CD4-positive, alpha-beta T cell (primary cell): ENCODE data around the gene SOST. TPM values are rescaled to one million over a fixed set of nuclear protein-coding genes. Genes with fewer than 3 reads are reported as not detected.
A peak's percentile ranks its signal among the peaks of the same experiment; 100 is the strongest.

Experiments
- ATAC-seq: fragments of 200-7000 bp; cut with Tn5 transposase; one replicate; pipeline ENCODE4 v1.10.0; 2022; ENCODE audit warnings: mild to moderate bottlenecking; ENCODE audit not compliant: poor library complexity
- CTCF ChIA-PET: fragments of 350-600 bp; sonication (Branson Sonifier 250); formaldehyde crosslinking; loops from one replicate; lab custom pipeline; 2021; ENCODE audit warnings: antibody characterized with exemption, inconsistent platforms; lab: Charles Lee
- POLR2A ChIA-PET: fragments of 350-600 bp; sonication (Branson Sonifier 250); formaldehyde crosslinking; loops from one replicate; lab custom pipeline; 2021; ENCODE audit warnings: antibody characterized with exemption, inconsistent platforms; lab: Charles Lee
- DNase-seq, 14 experiments: peaks; one replicate each; pipeline ENCODE4 v3.0.0-alpha.2; 2013 to 2020; ENCODE audit warnings: mixed read lengths in 2 of 14
- H3K27ac ChIP-seq, 2 donors: one replicate each; pipeline versions ENCODE4 v1.5.1 to v1.7.0; 2013; ENCODE audit warnings: low read length in 2 of 2, low read depth in 1 of 2, mild to moderate bottlenecking in 1 of 2
- H3K27me3 ChIP-seq, 2 experiments: 1 replicate in 1 of 2; 2 replicates in 1 of 2; pipeline versions ENCODE4 v1.6.1 to v1.7.0; 2013; ENCODE audit warnings: low read length in 2 of 2, control low read depth in 1 of 2, mild to moderate bottlenecking in 1 of 2, moderate library complexity in 1 of 2; ENCODE audit not compliant: insufficient read depth in 2 of 2, control insufficient read depth in 1 of 2
- H3K36me3 ChIP-seq: one replicate; pipeline ENCODE4 v1.6.1; 2013; ENCODE audit warnings: low read length, control low read depth; ENCODE audit not compliant: insufficient read depth
- H3K4me1 ChIP-seq: one replicate; pipeline ENCODE4 v1.6.1; 2013; ENCODE audit warnings: low read length, control low read depth; ENCODE audit not compliant: insufficient read depth
- H3K4me3 ChIP-seq: one replicate; pipeline ENCODE4 v1.5.1; 2013; ENCODE audit warnings: mild to moderate bottlenecking, low read length, moderate library complexity
- H3K9me3 ChIP-seq, 2 experiments: 1 replicate in 1 of 2; 2 replicates in 1 of 2; pipeline versions ENCODE4 v1.6.1 to v1.7.0; 2013; ENCODE audit warnings: low read length in 2 of 2, mild to moderate bottlenecking in 2 of 2, control low read depth in 1 of 2, moderate library complexity in 1 of 2; ENCODE audit not compliant: control insufficient read depth in 1 of 2, insufficient read depth in 1 of 2
- H3K27ac Mint-ChIP-seq: one replicate; pipeline ENCODE4 v1.8.0; 2020; ENCODE audit warnings: mixed read lengths
- H3K27me3 Mint-ChIP-seq: one replicate; pipeline ENCODE4 v1.8.0; 2021; ENCODE audit warnings: mixed read lengths
- H3K36me3 Mint-ChIP-seq: one replicate; pipeline ENCODE4 v1.8.0; 2021; ENCODE audit warnings: low read depth, mixed read lengths
- H3K4me1 Mint-ChIP-seq: one replicate; pipeline ENCODE4 v1.8.0; 2021; ENCODE audit warnings: low read depth, mixed read lengths
- H3K4me3 Mint-ChIP-seq: one replicate; pipeline ENCODE4 v1.8.0; 2020; ENCODE audit warnings: mild to moderate bottlenecking, mixed read lengths
- H3K9me3 Mint-ChIP-seq: one replicate; pipeline ENCODE4 v1.8.0; 2020; ENCODE audit warnings: mixed read lengths
- intact Hi-C, 2 experiments: fragments of 100-400 bp; cut with DNase I in 1 of 2; cut with micrococcal nuclease in 1 of 2; formaldehyde crosslinking; loops; one replicate each; pipeline versions ENCODE4 v1.15.1 to v1.9.0; 2023 to 2025; cut with DNase I, micrococcal nuclease
- total RNA-seq, 174 experiments: library from RNA in 2 of 174; stranded (reverse) in 2 of 174; gene quantifications; one replicate each; pipeline ENCODE4 v1.2.3 and lab custom pipeline; 2021 to 2026
- TF ChIP-seq, protein P1 (sequence below): fragments of 200-600 bp; IDR thresholded peaks from one replicate; pipeline ENCODE4 v1.8.0; 2022; ENCODE audit warnings: antibody characterized with exemption, mild to moderate bottlenecking

SOST gene
- total RNA-seq, 2 experiments from 2014 or later: not detected

DNA sequence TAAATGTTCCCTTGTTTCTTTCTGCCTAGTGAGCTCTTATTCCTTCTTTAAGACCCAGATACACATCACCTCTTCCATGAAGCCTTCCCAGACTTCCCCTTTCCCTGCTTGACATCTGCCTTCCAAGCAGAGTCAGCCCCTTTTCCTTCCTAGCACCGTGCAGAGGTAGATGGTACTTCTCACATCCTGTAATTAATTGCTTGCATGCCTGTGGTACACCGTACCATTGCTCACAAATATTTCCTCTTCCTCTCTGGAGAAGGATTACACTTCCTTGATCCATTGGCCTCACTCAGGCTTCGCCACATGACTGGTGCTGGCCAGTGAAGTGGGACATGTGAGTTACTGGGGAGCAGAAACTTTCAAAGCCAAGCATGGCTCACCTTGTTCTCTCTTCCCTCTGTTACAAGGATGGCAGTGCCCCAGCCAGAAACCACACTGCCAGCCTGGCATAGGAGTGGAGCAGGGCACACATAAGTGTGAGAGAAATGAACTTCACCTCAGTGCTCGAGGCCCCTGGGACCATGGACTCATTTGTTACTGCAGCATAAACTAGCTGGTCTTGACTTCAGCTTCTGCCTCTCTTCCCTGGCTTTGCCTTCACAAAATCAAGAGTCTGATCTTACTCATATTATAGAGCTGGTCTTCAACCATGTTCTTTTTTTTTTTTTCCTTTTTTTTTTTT is 44.0 kb downstream of the SOST start:
- Mint-ChIP-seq H3K9me3 (no peaks in the 10 kb centered on the region), H3K27ac (no peak overlapping the region), H3K4me3 (peak overlapping the region; percentile 13), H3K4me1 (peaks cover 13% of the 10 kb centered on the region), H3K36me3 (no peaks in the 10 kb centered on the region), H3K27me3 (peaks cover 49% of the 10 kb centered on the region)
- intact Hi-C loops: loop anchor here in 1 of 2 experiments (5.0 kb wide), 1 partner anchor 298 kb away; the partner anchor contains the start of gene TMEM101
- CTCF ChIA-PET: no interaction called here
- peaks cover 9% of the 10 kb centered on the region for H3K4me1 ChIP-seq
- POLR2A ChIA-PET: interaction anchor here (0.8 kb wide), 1 partner anchor 18 kb away, joined by 4 read pairs; no protein-coding TSS in a partner anchor
- no peaks in the 10 kb centered on the region for H3K9me3 ChIP-seq
- no peaks in the 10 kb centered on the region for H3K36me3 ChIP-seq
- no peak overlapping the region for H3K4me3 ChIP-seq
- H3K27me3 ChIP-seq: peaks cover 19 to 29% of the 10 kb centered on the region in 2 experiments
- H3K27ac ChIP-seq: no peak overlapping the region
- TF ChIP-seq, protein P1, sequence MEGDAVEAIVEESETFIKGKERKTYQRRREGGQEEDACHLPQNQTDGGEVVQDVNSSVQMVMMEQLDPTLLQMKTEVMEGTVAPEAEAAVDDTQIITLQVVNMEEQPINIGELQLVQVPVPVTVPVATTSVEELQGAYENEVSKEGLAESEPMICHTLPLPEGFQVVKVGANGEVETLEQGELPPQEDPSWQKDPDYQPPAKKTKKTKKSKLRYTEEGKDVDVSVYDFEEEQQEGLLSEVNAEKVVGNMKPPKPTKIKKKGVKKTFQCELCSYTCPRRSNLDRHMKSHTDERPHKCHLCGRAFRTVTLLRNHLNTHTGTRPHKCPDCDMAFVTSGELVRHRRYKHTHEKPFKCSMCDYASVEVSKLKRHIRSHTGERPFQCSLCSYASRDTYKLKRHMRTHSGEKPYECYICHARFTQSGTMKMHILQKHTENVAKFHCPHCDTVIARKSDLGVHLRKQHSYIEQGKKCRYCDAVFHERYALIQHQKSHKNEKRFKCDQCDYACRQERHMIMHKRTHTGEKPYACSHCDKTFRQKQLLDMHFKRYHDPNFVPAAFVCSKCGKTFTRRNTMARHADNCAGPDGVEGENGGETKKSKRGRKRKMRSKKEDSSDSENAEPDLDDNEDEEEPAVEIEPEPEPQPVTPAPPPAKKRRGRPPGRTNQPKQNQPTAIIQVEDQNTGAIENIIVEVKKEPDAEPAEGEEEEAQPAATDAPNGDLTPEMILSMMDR: no peak
- ATAC-seq (no peak), DNase-seq (no peak)

DNA sequence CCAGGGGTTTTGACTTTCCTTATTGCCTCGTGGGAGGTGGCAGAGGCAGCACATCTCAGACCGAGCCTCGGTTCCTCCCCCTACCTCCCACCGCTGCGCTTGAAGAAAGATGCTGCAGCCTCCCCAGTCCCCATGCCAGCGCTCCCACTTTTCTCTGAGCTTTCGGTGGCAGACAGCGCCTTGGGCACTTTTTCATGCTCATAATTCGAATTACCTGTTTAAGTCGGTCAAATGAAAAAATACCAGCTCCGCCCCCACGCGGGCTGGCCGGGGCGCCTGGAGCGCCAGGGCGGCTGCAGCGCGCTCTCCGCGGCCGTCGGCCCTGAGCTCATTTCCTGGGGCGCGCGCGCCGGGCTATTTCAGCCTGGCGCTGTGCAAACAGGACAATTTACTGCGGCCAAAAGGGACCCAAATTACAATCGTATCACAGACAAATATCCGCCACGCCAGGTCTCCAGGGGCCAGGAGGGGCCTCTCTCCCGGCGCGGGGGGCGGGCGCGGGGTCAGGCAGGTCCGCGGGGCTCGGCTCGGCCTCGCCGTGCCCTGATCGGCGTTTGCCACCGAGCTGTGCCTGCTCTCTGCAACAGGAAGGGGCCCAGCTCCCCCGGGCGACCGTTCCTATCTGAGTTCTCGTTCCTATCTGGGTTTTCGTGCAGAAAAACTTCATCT is 45.0 kb downstream of the SOST start:
- H3K27ac Mint-ChIP-seq: no peak overlapping the region
- ATAC-seq (no peak), DNase-seq (peak in 1 of 14 experiments; percentile 18)
- no peaks in the 10 kb centered on the region for H3K36me3 Mint-ChIP-seq
- peaks cover 9% of the 10 kb centered on the region for H3K4me1 ChIP-seq
- intact Hi-C loops: no loop called here
- H3K9me3 Mint-ChIP-seq: no peaks in the 10 kb centered on the region
- peak overlapping the region; percentile 5 for H3K4me3 Mint-ChIP-seq
- POLR2A ChIA-PET: interaction anchor here (0.9 kb wide), 1 partner anchor 65 kb away, joined by 3 read pairs; the partner anchor contains the start of gene DUSP3
- H3K27me3 Mint-ChIP-seq: peaks cover 56% of the 10 kb centered on the region
- H3K4me1 Mint-ChIP-seq: peaks cover 13% of the 10 kb centered on the region
- no peak overlapping the region for H3K4me3 ChIP-seq
- no peaks in the 10 kb centered on the region for H3K9me3 ChIP-seq
- TF ChIP-seq, protein P1: no peak
- CTCF ChIA-PET: no interaction called here
- H3K27ac ChIP-seq: no peak overlapping the region
- no peaks in the 10 kb centered on the region for H3K36me3 ChIP-seq
- H3K27me3 ChIP-seq: peaks cover 19 to 29% of the 10 kb centered on the region in 2 experiments

DNA sequence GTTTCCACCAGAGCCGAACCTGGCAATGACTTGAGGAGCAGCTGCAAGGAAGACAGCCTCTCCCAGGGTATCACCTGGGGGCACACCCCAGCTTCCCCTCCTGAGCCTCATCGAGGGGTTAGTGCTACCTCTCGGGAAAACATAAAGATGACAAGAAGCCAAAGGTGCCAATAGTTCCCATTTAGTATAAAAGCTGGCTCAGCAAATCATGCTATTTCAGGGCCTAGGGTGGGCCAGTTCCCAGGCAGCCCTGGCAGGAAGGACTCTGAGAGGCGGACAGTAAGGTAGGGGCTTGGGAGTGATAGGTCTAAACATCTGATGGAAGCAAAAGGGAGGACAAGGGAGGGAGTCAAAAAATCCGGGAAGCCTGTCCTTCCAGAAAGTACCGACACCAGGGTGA is 46.2 kb downstream of the SOST start:
- peaks cover 9% of the 10 kb centered on the region for H3K4me1 ChIP-seq
- peaks cover 19 to 29% of the 10 kb centered on the region in 2 experiments for H3K27me3 ChIP-seq
- Mint-ChIP-seq H3K9me3 (no peaks in the 10 kb centered on the region), H3K27ac (no peak overlapping the region), H3K4me3 (no peak overlapping the region), H3K4me1 (peaks cover 13% of the 10 kb centered on the region), H3K27me3 (peaks cover 58% of the 10 kb centered on the region), H3K36me3 (no peaks in the 10 kb centered on the region)
- no peak overlapping the region for H3K4me3 ChIP-seq
- TF ChIP-seq, protein P1: no peak
- H3K36me3 ChIP-seq: no peaks in the 10 kb centered on the region
- DNase-seq: no peak
- POLR2A ChIA-PET: no interaction called here
- no peak for ATAC-seq
- no peak overlapping the region for H3K27ac ChIP-seq
- H3K9me3 ChIP-seq: no peaks in the 10 kb centered on the region
- intact Hi-C loops: no loop called here
- CTCF ChIA-PET: no interaction called here
